GM23338 (cell line): ENCODE measurements around the gene CCNI2. TPM values are rescaled to one million over a fixed set of nuclear protein-coding genes. Genes with fewer than 3 reads are reported as not detected.
A peak's percentile ranks its signal among the peaks of the same experiment; 100 is the strongest.

Source experiments
- ATAC-seq: fragments of 200-7000 bp; cut with Tn5 transposase; 3 replicates; pipeline ENCODE4 v1.9.1; 2020
- DNase-seq: peaks from one replicate; pipeline ENCODE4 v3.0.0-alpha.2; 2015; ENCODE audit warnings: low spot score
- H2AFZ ChIP-seq: fragments of 200-600 bp; sonication (generic); 2 replicates; pipeline ENCODE4 v1.8.0; 2016; ENCODE audit warnings: antibody characterized with exemption, mild to moderate bottlenecking, moderate library complexity
- H3F3A ChIP-seq: fragments of 200-600 bp; sonication (generic); replicated peaks from 2 replicates; pipeline ENCODE4 v1.8.0; 2017; ENCODE audit warnings: antibody characterized with exemption, mixed run types, low read depth
- H3K27ac ChIP-seq: fragments of 200-600 bp; sonication (generic); 2 replicates; pipeline ENCODE4 v1.6.1; 2016; ENCODE audit warnings: low read depth
- H3K27me3 ChIP-seq: fragments of 200-600 bp; sonication (generic); 2 replicates; pipeline ENCODE4 v1.8.0; 2016; ENCODE audit warnings: mild to moderate bottlenecking, mixed run types, moderate library complexity; ENCODE audit not compliant: insufficient read depth
- H3K36me3 ChIP-seq: fragments of 200-600 bp; sonication (generic); 2 replicates; pipeline ENCODE4 v1.8.0; 2016; ENCODE audit warnings: mild to moderate bottlenecking; ENCODE audit not compliant: insufficient read depth
- H3K4me1 ChIP-seq: fragments of 200-600 bp; sonication (generic); 2 replicates; pipeline ENCODE4 v1.8.0; 2016; ENCODE audit warnings: mild to moderate bottlenecking, moderate library complexity; ENCODE audit not compliant: insufficient read depth
- H3K4me2 ChIP-seq: fragments of 200-600 bp; sonication (generic); 2 replicates; pipeline ENCODE4 v1.7.1; 2017; ENCODE audit warnings: mixed run types
- H3K4me3 ChIP-seq: fragments of 200-600 bp; sonication (generic); 2 replicates; pipeline ENCODE4 v1.6.1; 2016; ENCODE audit warnings: mixed run types
- H3K79me2 ChIP-seq: fragments of 200-600 bp; sonication (generic); replicated peaks from 2 replicates; pipeline ENCODE4 v1.8.0; 2017; ENCODE audit warnings: mild to moderate bottlenecking; ENCODE audit not compliant: insufficient read depth
- H3K9me2 ChIP-seq: fragments of 200-600 bp; sonication (generic); 2 replicates; pipeline ENCODE4 v1.8.0; 2017; ENCODE audit not compliant: insufficient read depth
- H4K20me1 ChIP-seq: fragments of 200-600 bp; sonication (generic); replicated peaks from 2 replicates; pipeline ENCODE4 v1.8.0; 2017; ENCODE audit warnings: mild to moderate bottlenecking; ENCODE audit not compliant: insufficient read depth
- H3K27ac Mint-ChIP-seq: 2 replicates; pipeline ENCODE4 v1.8.0; 2020; ENCODE audit warnings: inconsistent platforms, mild to moderate bottlenecking, moderate library complexity, mixed read lengths
- H3K27me3 Mint-ChIP-seq: 3 replicates; pipeline ENCODE4 v1.8.0; 2022; ENCODE audit warnings: low read depth, mild to moderate bottlenecking, moderate library complexity, mixed read lengths, inconsistent platforms; ENCODE audit not compliant: insufficient read depth, poor library complexity
- H3K36me3 Mint-ChIP-seq: 3 replicates; pipeline ENCODE4 v1.8.0; 2021; ENCODE audit warnings: low read depth, mild to moderate bottlenecking, inconsistent platforms, moderate library complexity, mixed read lengths
- H3K4me1 Mint-ChIP-seq: 3 replicates; pipeline ENCODE4 v1.8.0; 2020; ENCODE audit warnings: mild to moderate bottlenecking, inconsistent platforms, mixed read lengths
- H3K4me3 Mint-ChIP-seq: 3 replicates; pipeline ENCODE4 v1.8.0; 2021; ENCODE audit warnings: moderate library complexity, mild to moderate bottlenecking, inconsistent platforms, mixed read lengths
- H3K9me3 Mint-ChIP-seq: 3 replicates; pipeline ENCODE4 v1.8.0; 2020; ENCODE audit warnings: moderate library complexity, mild to moderate bottlenecking, inconsistent platforms, mixed read lengths
- CTCF ChIP-seq, 2 experiments: fragments of 200-600 bp in 1 of 2; sonication (generic) in 1 of 2; conservative IDR thresholded peaks; 2 replicates each; pipeline versions ENCODE4 v1.5.1 to v1.6.1; 2016 to 2017; ENCODE audit warnings: antibody characterized with exemption in 2 of 2, low read depth in 2 of 2, mild to moderate bottlenecking in 2 of 2, moderate library complexity in 1 of 2
- ETS1 ChIP-seq: IDR thresholded peaks from 2 replicates; pipeline ENCODE4 v1.6.1; 2016; ENCODE audit warnings: antibody characterized with exemption
- EZH2 ChIP-seq: fragments of 200-600 bp; sonication (generic); IDR thresholded peaks from one replicate; pipeline ENCODE4 v1.8.0; 2017; ENCODE audit warnings: antibody characterized with exemption, mild to moderate bottlenecking, low read depth; ENCODE audit not compliant: unreplicated experiment
- EZH2phosphoT487 ChIP-seq: fragments of 200-600 bp; sonication (generic); IDR thresholded peaks from one replicate; pipeline ENCODE4 v1.8.1; 2018; ENCODE audit warnings: antibody characterized with exemption; ENCODE audit not compliant: unreplicated experiment
- JUNB ChIP-seq: IDR thresholded peaks from one replicate; pipeline ENCODE4 v1.6.1; 2016; ENCODE audit warnings: antibody characterized with exemption; ENCODE audit not compliant: unreplicated experiment
- NANOG ChIP-seq: IDR thresholded peaks from 2 replicates; pipeline ENCODE4 v1.6.1; 2016; ENCODE audit warnings: antibody characterized with exemption, borderline replicate concordance
- POLR2AphosphoS5 ChIP-seq: IDR thresholded peaks from 2 replicates; pipeline ENCODE4 v1.6.1; 2016; ENCODE audit warnings: antibody characterized with exemption, low read depth
- REST ChIP-seq: IDR thresholded peaks from one replicate; pipeline ENCODE4 v1.6.1; 2018; ENCODE audit warnings: antibody characterized with exemption; ENCODE audit not compliant: unreplicated experiment
- STAT1 ChIP-seq: IDR thresholded peaks from one replicate; pipeline ENCODE4 v1.6.1; 2016; ENCODE audit warnings: antibody characterized with exemption; ENCODE audit not compliant: unreplicated experiment
- ZNF114 ChIP-seq: fragments of 250-450 bp; sonication (Bioruptor Pico); IDR thresholded peaks from 2 replicates; pipeline ENCODE4 v1.5.0; 2020; ENCODE audit warnings: mild to moderate bottlenecking, moderate library complexity
- ZNF331 ChIP-seq: fragments of 250-450 bp; sonication (Bioruptor Pico); IDR thresholded peaks from 2 replicates; pipeline ENCODE4 v1.5.0; 2020; ENCODE audit warnings: low read depth, mild to moderate bottlenecking, moderate library complexity
- polyA plus RNA-seq: library from polyadenylated mRNA; unstranded; fragments of >200 nt; fragmentation: Nextera tagmentation; extraction: Ambion mirVana; gene quantifications from 2 replicates; pipeline ENCODE4 v1.2.1, GENCODE V29; 2016
- total RNA-seq: library from RNA; depleted of rRNA; stranded (reverse); fragments of >200 nt; shearing (Covaris generic); gene quantifications from 2 replicates; pipeline ENCODE4 v1.2.3, GENCODE V29; 2014

Gene CCNI2
- total and polyA plus RNA-seq, 2 experiments from 2014 or later: 0.55 to 2.5 TPM

- no peak within 1 kb of the TSS for H3K27ac Mint-ChIP-seq
- Histone ChIP-seq H3K27ac (no peak within 1 kb of the TSS), H3F3A (no peaks in the 10 kb centered on the region), H4K20me1 (peaks cover 11% of the 10 kb centered on the region; the same call in 1 of the 2 replicates), H3K79me2 (peaks cover 11% of the 10 kb centered on the region), H3K27me3 (peaks cover 6% of the 10 kb centered on the region; the same call in 1 of the 2 replicates), H2AFZ (peak within 1 kb of the TSS; percentile 99), H3K4me2 (peak within 1 kb of the TSS; percentile 96), H3K4me1 (peaks cover 6% of the 10 kb centered on the region; the same call in 1 of the 2 replicates), H3K4me3 (peak within 1 kb of the TSS; percentile 92), H3K36me3 (no peaks in the 10 kb centered on the region), H3K9me2 (no peaks in the 10 kb centered on the region)
- H3K4me3 Mint-ChIP-seq: peak within 1 kb of the TSS; percentile 84
- no peaks in the 10 kb centered on the region for H3K36me3 Mint-ChIP-seq
- TF ChIP-seq REST (no peak), POLR2AphosphoS5 (peak; percentile 88), STAT1 (no peak)
- H3K9me3 Mint-ChIP-seq: no peaks in the 10 kb centered on the region
- H3K27me3 Mint-ChIP-seq: no peaks in the 10 kb centered on the region
- H3K4me1 Mint-ChIP-seq: peaks cover 14% of the 10 kb centered on the region
- DNase-seq (peak; percentile 99), ATAC-seq (peak; percentile 91)
These were observed 10.1 kb upstream of the CCNI2 start, which contains the start of gene KIF3A for GRCh38 chr5:132736853-132737833. Gene KIF3A, minus strand, starts transcription at chr5:132737546. Its CDS starts 127 bp downstream, at chr5:132737419.

GRCh38 chr5:132737982-132738681 is 9.1 kb upstream of the CCNI2 start:
- Histone ChIP-seq H3K4me1 (peaks cover 6% of the 10 kb centered on the region; the same call in 1 of the 2 replicates), H3K79me2 (peaks cover 11% of the 10 kb centered on the region), H2AFZ (peak overlapping the region; percentile 91), H4K20me1 (peaks cover 11% of the 10 kb centered on the region; the same call in 1 of the 2 replicates), H3K27ac (no peak overlapping the region), H3K9me2 (no peaks in the 10 kb centered on the region), H3K4me3 (peak overlapping the region; percentile 92), H3K27me3 (peaks cover 6% of the 10 kb centered on the region; the same call in 1 of the 2 replicates), H3K36me3 (no peaks in the 10 kb centered on the region), H3K4me2 (peak overlapping the region; percentile 96), H3F3A (no peaks in the 10 kb centered on the region)
- H3K27ac Mint-ChIP-seq: no peak overlapping the region
- peak overlapping the region; percentile 84 for H3K4me3 Mint-ChIP-seq
- DNase-seq: no peak
- H3K4me1 Mint-ChIP-seq: peaks cover 14% of the 10 kb centered on the region
- H3K9me3 Mint-ChIP-seq: no peaks in the 10 kb centered on the region
- H3K36me3 Mint-ChIP-seq: no peaks in the 10 kb centered on the region
- no peak for ATAC-seq
- H3K27me3 Mint-ChIP-seq: no peaks in the 10 kb centered on the region
- TF ChIP-seq ZNF114 (CRISPR knock-in tag) (no peak), NANOG (no peak), EZH2phosphoT487 (no peak), POLR2AphosphoS5 (no peak), EZH2 (no peak), JUNB (no peak), CTCF (conservative IDR thresholded peaks at IDR 0.05; ENCODE audit: low read depth in 2 of 2) (no peak), ZNF331 (no peak), REST (no peak), ETS1 (no peak)
